Endothelial cell of umbilical vein (primary cell): ENCODE measurements around the gene DPF1. TPM values are rescaled to one million over a fixed set of nuclear protein-coding genes. Genes with fewer than 3 reads are reported as not detected.

Experiments used
- BruUV-seq: library from RNA; stranded (reverse); fragments of 400-500 nt; replicated peaks from 2 replicates; lab custom pipeline; 2021; lab: Mats Ljungman, UMichigan
- CTCF ChIA-PET: fragments of 300-600, 350-600 bp; sonication (Branson Sonifier 250); formaldehyde crosslinking; loops from one replicate; lab custom pipeline; 2021; ENCODE audit warnings: antibody characterized with exemption, inconsistent platforms; lab: Charles Lee
- POLR2A ChIA-PET: fragments of 300-600, 350-600 bp; sonication (Branson Sonifier 250); formaldehyde crosslinking; loops from one replicate; lab custom pipeline; 2021; ENCODE audit warnings: antibody characterized with exemption, inconsistent platforms; lab: Charles Lee
- DNase-seq: peaks from one replicate; pipeline ENCODE4 v3.0.0-alpha.2; 2011; ENCODE audit warnings: low read depth, low spot score
- FAIRE-seq: peaks from 2 replicates; lab custom pipeline; 2011; peaks lifted over from hg19 to GRCh38; lab: Jason Lieb, UNC
- H2AFZ ChIP-seq: 2 replicates; pipeline ENCODE4 v1.6.0; 2012; ENCODE audit warnings: low read depth, low read length, control low read depth, inconsistent platforms
- H3K27ac ChIP-seq: 2 replicates; pipeline ENCODE4 v1.5.1; 2011; ENCODE audit warnings: low read depth, mild to moderate bottlenecking, control low read depth, low read length, moderate library complexity; ENCODE audit not compliant: insufficient read depth
- H3K27me3 ChIP-seq, 2 experiments: 2 replicates each; pipeline versions ENCODE4 v1.6.0 to v1.6.1; 2011; ENCODE audit warnings: low read length in 2 of 2, mixed read lengths in 1 of 2; ENCODE audit not compliant: control insufficient read depth in 2 of 2, insufficient read depth in 2 of 2
- H3K36me3 ChIP-seq, 2 experiments: 2 replicates in 1 of 2; 3 replicates in 1 of 2; pipeline ENCODE4 v1.5.1; 2011; ENCODE audit warnings: low read length in 2 of 2, mild to moderate bottlenecking in 1 of 2, moderate library complexity in 1 of 2; ENCODE audit not compliant: control insufficient read depth in 2 of 2, insufficient read depth in 2 of 2; ENCODE audit errors: extremely low read depth in 1 of 2
- H3K4me1 ChIP-seq: 3 replicates; pipeline ENCODE4 v1.5.1; 2011; ENCODE audit warnings: mild to moderate bottlenecking, low read length; ENCODE audit not compliant: control insufficient read depth, insufficient read depth; ENCODE audit errors: extremely low read depth
- H3K4me2 ChIP-seq: 2 replicates; pipeline ENCODE4 v1.6.1; 2011; ENCODE audit warnings: low read length, control low read depth, mixed read lengths; ENCODE audit not compliant: insufficient read depth
- H3K4me3 ChIP-seq, 3 experiments: fragments of 200-600 bp in 1 of 3; sonication (generic), shearing (Covaris generic) in 1 of 3; replicated peaks in 1 of 3; 2 replicates each; pipeline ENCODE4 v1.5.1; 2011 to 2016; ENCODE audit warnings: control low read depth in 3 of 3, low read length in 3 of 3, mild to moderate bottlenecking in 2 of 3, inconsistent platforms in 1 of 3, low read depth in 1 of 3, moderate library complexity in 1 of 3; ENCODE audit not compliant: insufficient read depth in 1 of 3
- H3K79me2 ChIP-seq: 2 replicates; pipeline ENCODE4 v1.6.0; 2012; ENCODE audit warnings: low read length, inconsistent platforms; ENCODE audit not compliant: control insufficient read depth, insufficient read depth
- H3K9ac ChIP-seq: replicated peaks from 2 replicates; pipeline ENCODE3; 2011; ENCODE audit warnings: low read length, control low read depth; ENCODE audit not compliant: insufficient read depth; ENCODE audit errors: extremely low read depth
- H3K9me1 ChIP-seq: replicated peaks from 3 replicates; pipeline ENCODE4 v1.6.0; 2011; ENCODE audit warnings: mild to moderate bottlenecking, low read length; ENCODE audit not compliant: control insufficient read depth, insufficient read depth; ENCODE audit errors: extremely low read depth
- H3K9me3 ChIP-seq: replicated peaks from 2 replicates; pipeline ENCODE4 v1.5.1; 2012; ENCODE audit warnings: low read length, inconsistent platforms; ENCODE audit not compliant: control insufficient read depth, insufficient read depth
- H4K20me1 ChIP-seq: replicated peaks from 2 replicates; pipeline ENCODE3; 2011; ENCODE audit warnings: mild to moderate bottlenecking, low read length; ENCODE audit not compliant: control insufficient read depth, insufficient read depth; ENCODE audit errors: extremely low read depth
- CTCF ChIP-seq, 2 donors: IDR thresholded peaks; 1 replicate in 1 of 2; 2 replicates in 1 of 2; pipeline ENCODE4 v1.5.1; 2011; ENCODE audit warnings: low read length in 2 of 2, mild to moderate bottlenecking in 2 of 2, moderate library complexity in 2 of 2, control low read depth in 1 of 2, inconsistent platforms in 1 of 2, low read depth in 1 of 2; ENCODE audit not compliant: insufficient read depth in 1 of 2; ENCODE audit errors: extremely low read depth in 1 of 2
- EZH2 ChIP-seq: IDR thresholded peaks from 2 replicates; pipeline ENCODE4 v1.6.1; 2012; ENCODE audit warnings: borderline replicate concordance, low read depth, mild to moderate bottlenecking, moderate library complexity, low read length, inconsistent platforms; ENCODE audit not compliant: severe bottlenecking
- FOS ChIP-seq: IDR thresholded peaks from 2 replicates; pipeline ENCODE4 v1.6.1; 2011; ENCODE audit warnings: mild to moderate bottlenecking, low read length, moderate library complexity, borderline replicate concordance; ENCODE audit not compliant: insufficient read depth
- GATA2 ChIP-seq: IDR thresholded peaks from 2 replicates; pipeline ENCODE4 v1.7.0; 2011; ENCODE audit warnings: low read depth, mild to moderate bottlenecking, moderate library complexity, mixed read lengths, low read length; ENCODE audit not compliant: insufficient read length, insufficient read depth
- MYC ChIP-seq: IDR thresholded peaks from one replicate; pipeline ENCODE4 v1.6.1; 2011; ENCODE audit warnings: mild to moderate bottlenecking, low read depth, low read length
- POLR2A ChIP-seq: IDR thresholded peaks from 2 replicates; pipeline ENCODE4 v1.6.1; 2012; ENCODE audit warnings: low read depth, mild to moderate bottlenecking, control low read depth, low read length
- POLR2AphosphoS5 ChIP-seq: IDR thresholded peaks from 2 replicates; pipeline ENCODE4 v1.6.1; 2012; ENCODE audit warnings: low read depth, mild to moderate bottlenecking, control low read depth, low read length, moderate library complexity; ENCODE audit not compliant: insufficient read depth
- dilution Hi-C: fragments of 300-500 bp; cut with MboI; formaldehyde crosslinking; loops from one replicate; pipeline ENCODE4 v1.15.0; 2019; ENCODE audit warnings: low sequenced_read_pairs; ENCODE audit not compliant: extremely low pct_ligation_motif_present
- intact Hi-C: fragments of 100-400 bp; cut with micrococcal nuclease; formaldehyde crosslinking; loops from one replicate; pipeline ENCODE4 v1.10.0; 2022
- polyA plus RNA-seq, 4 experiments: library from polyadenylated mRNA; depleted of rRNA in 3 of 4; stranded (reverse) in 3 of 4; unstranded in 1 of 4; fragments of >200 nt; gene quantifications; 2 replicates each; pipeline versions ENCODE4 v1.2.1 to v1.2.3, GENCODE V29; 2011 to 2012; ENCODE audit warnings: missing spikeins in 1 of 4
- total RNA-seq: library from RNA; stranded (reverse); gene quantifications from 2 replicates; pipeline ENCODE4 v1.2.3, GENCODE V29; 2021
- TF ChIP-seq, protein P1 (sequence below): IDR thresholded peaks from 2 replicates; pipeline ENCODE4 v1.6.1; 2011; ENCODE audit not compliant: insufficient read depth, insufficient read length

The DPF1 gene
- total and polyA plus RNA-seq, 2 donors (not counting 3 experiments of a cell fraction or from before 2014, with no cell fraction given), result 2.0 to 3.9 TPM

GRCh38 chr19:38243279-38243673 is 19.3 kb upstream of the DPF1 start:
- Histone ChIP-seq H3K36me3 (no peaks in the 10 kb centered on the region), H3K27ac (no peak overlapping the region), H4K20me1 (no peaks in the 10 kb centered on the region), H3K4me1 (no peaks in the 10 kb centered on the region), H3K9me3 (no peaks in the 10 kb centered on the region), H3K9me1 (no peaks in the 10 kb centered on the region), H3K4me2 (peak overlapping the region; percentile 72), H3K9ac (no peak overlapping the region), H3K4me3 (no peak overlapping the region), H3K79me2 (no peaks in the 10 kb centered on the region), H3K27me3 (no peaks in the 10 kb centered on the region), H2AFZ (peak overlapping the region; percentile 66)
- dilution Hi-C loops (no loop called here), intact Hi-C loops (loop anchor here (2.0 to 5.0 kb wide), 2 partner anchors 74 to 159 kb away; partner anchors contain the start of gene FAM98C)
- no TSS peak for BruUV-seq
- DNase-seq (no peak), FAIRE-seq (no peak)
- ChIA-PET CTCF (interaction anchor here (0.6 to 8.5 kb wide), 18 partner anchors 9 to 341 kb away, joined by 3 to 123 read pairs (median 4); partner anchors contain the start of genes CATSPERG, FAM98C, GGN and KCNK6), POLR2A (interaction anchor here (1.1 kb wide), 1 partner anchor 92 kb away, joined by 4 read pairs; the partner anchor contains the start of gene CATSPERG)
- no peak for TF ChIP-seq MYC
- no peak for TF ChIP-seq POLR2AphosphoS5
- no peak for TF ChIP-seq EZH2
- no peak for TF ChIP-seq CTCF (IDR thresholded peaks at IDR 0.05; ENCODE audit: extremely low read depth in 1 of 2, insufficient read depth in 1 of 2, low read depth in 1 of 2, low read length in 2 of 2)
- no peak for TF ChIP-seq POLR2A
- TF ChIP-seq GATA2, result no peak
- TF ChIP-seq, protein P1, sequence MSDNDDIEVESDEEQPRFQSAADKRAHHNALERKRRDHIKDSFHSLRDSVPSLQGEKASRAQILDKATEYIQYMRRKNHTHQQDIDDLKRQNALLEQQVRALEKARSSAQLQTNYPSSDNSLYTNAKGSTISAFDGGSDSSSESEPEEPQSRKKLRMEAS, result no peak
- TF ChIP-seq FOS, result no peak
